GM12864 (cell line): ENCODE data around the gene PCED1B.
"Not testable (repeated sequence)": the region's sequence is repeated elsewhere in the genome, so short reads cannot be mapped to it uniquely, and the experiment has no call there.

Experiments
- DNase-seq: peaks from one replicate; pipeline ENCODE4 v3.0.0-alpha.2; 2011; ENCODE audit warnings: low read depth
- H3K4me3 ChIP-seq: 2 replicates; pipeline ENCODE4 v1.5.1; 2011; ENCODE audit warnings: mild to moderate bottlenecking, low read depth, low read length, control low read depth
- TF ChIP-seq, protein P1 (sequence below): IDR thresholded peaks from 2 replicates; pipeline ENCODE4 v1.5.1; 2011; ENCODE audit warnings: low read depth, mild to moderate bottlenecking, moderate library complexity, low read length, control low read depth, inconsistent platforms; ENCODE audit errors: missing control alignments

The PCED1B gene

GRCh38 chr12:47193066-47193465, 113.6 kb downstream of the PCED1B start:
- no peak for DNase-seq
- no peak overlapping the region for H3K4me3 ChIP-seq
- TF ChIP-seq, protein P1, sequence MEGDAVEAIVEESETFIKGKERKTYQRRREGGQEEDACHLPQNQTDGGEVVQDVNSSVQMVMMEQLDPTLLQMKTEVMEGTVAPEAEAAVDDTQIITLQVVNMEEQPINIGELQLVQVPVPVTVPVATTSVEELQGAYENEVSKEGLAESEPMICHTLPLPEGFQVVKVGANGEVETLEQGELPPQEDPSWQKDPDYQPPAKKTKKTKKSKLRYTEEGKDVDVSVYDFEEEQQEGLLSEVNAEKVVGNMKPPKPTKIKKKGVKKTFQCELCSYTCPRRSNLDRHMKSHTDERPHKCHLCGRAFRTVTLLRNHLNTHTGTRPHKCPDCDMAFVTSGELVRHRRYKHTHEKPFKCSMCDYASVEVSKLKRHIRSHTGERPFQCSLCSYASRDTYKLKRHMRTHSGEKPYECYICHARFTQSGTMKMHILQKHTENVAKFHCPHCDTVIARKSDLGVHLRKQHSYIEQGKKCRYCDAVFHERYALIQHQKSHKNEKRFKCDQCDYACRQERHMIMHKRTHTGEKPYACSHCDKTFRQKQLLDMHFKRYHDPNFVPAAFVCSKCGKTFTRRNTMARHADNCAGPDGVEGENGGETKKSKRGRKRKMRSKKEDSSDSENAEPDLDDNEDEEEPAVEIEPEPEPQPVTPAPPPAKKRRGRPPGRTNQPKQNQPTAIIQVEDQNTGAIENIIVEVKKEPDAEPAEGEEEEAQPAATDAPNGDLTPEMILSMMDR = no peak

DNA sequence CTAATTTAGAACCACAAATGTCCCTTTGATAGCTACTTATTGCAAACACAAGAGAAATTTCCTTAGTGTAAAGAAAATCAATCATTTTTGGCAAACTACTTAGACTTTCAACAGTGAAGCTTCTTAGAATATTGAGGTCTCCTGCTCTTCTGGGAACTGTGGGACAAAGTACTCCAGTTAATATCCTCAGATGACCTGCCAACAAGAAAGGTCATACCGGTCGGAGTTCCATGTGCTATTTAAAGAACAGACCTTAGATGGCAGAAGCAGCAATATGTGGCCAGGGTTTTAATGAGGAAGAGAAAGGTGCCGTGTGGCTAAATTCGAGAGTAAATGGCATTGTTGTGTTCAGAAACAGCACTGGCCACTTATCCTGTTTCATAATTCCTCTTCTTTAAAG, 115.1 kb downstream of the PCED1B start:
- TF ChIP-seq, protein P1 = no peak
- DNase-seq = no peak
- H3K4me3 ChIP-seq = no peak overlapping the region

DNA sequence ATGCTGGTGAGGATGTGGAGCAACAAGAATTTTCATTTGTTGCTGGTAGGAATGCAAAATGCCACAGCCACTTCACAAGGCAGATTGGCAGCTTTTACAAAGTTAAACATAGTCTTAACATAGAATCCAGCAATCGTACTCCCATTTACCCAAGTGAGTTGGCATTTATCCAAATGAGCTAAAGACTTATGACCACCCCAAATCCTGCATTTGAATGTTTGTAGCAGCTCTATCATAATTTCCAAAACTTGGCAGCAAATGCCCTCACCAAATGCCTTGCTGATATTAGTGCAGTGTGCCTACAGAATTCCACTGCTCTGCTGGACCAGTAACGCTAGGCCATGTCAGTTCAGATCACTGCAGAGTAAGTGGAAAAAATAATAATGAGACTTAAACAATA, 121.0 kb downstream of the PCED1B start:
- TF ChIP-seq, protein P1 = no peak
- DNase-seq = no peak
- no peak overlapping the region for H3K4me3 ChIP-seq

GRCh38 chr12:47201190-47201589, 121.8 kb downstream of the PCED1B start:
- not testable (repeated sequence) for DNase-seq, H3K4me3 ChIP-seq

GRCh38 chr12:47202176-47202575, 122.8 kb downstream of the PCED1B start:
- H3K4me3 ChIP-seq = no peak overlapping the region
- TF ChIP-seq, protein P1 = no peak
- no peak for DNase-seq

GRCh38 chr12:47205532-47206449, 126.4 kb downstream of the PCED1B start:
- DNase-seq = no peak
- no peak overlapping the region for H3K4me3 ChIP-seq
- TF ChIP-seq, protein P1 = no peak

GRCh38 chr12:47206450-47207339, 127.3 kb downstream of the PCED1B start:
- TF ChIP-seq, protein P1 = no peak
- H3K4me3 ChIP-seq = no peak overlapping the region
- DNase-seq = no peak
